Subcutaneous abdominal adipose tissue (tissue), 5 donors: Measurements from ENCODE around the gene TAOK1.
A peak's percentile ranks its signal among the peaks of the same experiment; 100 is the strongest.
"Not testable (repeated sequence)": the region's sequence is repeated elsewhere in the genome, so short reads cannot be mapped to it uniquely, and the experiment has no call there.

Experiments used
- H3K27ac ChIP-seq: one replicate; pipeline ENCODE4 v1.7.0; 2013; ENCODE audit warnings: low read depth, mild to moderate bottlenecking, inconsistent platforms, low read length, moderate library complexity
- H3K27me3 ChIP-seq, 5 donors: one replicate each; pipeline ENCODE4 v1.7.0; 2013; ENCODE audit warnings: low read length in 5 of 5, inconsistent platforms in 1 of 5; ENCODE audit not compliant: control insufficient read depth in 5 of 5, insufficient read depth in 4 of 5
- H3K36me3 ChIP-seq, 5 donors: one replicate each; pipeline ENCODE4 v1.7.0; 2013; ENCODE audit warnings: low read length in 5 of 5; ENCODE audit not compliant: control insufficient read depth in 5 of 5, insufficient read depth in 5 of 5
- H3K4me1 ChIP-seq, 5 donors: one replicate each; pipeline ENCODE4 v1.7.0; 2013; ENCODE audit warnings: low read length in 5 of 5, mild to moderate bottlenecking in 3 of 5, moderate library complexity in 1 of 5; ENCODE audit not compliant: control insufficient read depth in 5 of 5, insufficient read depth in 5 of 5
- H3K4me3 ChIP-seq, 5 donors: one replicate each; pipeline ENCODE4 v1.7.0; 2013; ENCODE audit warnings: low read length in 5 of 5, low read depth in 1 of 5
- H3K9ac ChIP-seq, 5 donors: one replicate each; pipeline ENCODE4 v1.7.0; 2013; ENCODE audit warnings: low read length in 5 of 5, mild to moderate bottlenecking in 4 of 5, moderate library complexity in 3 of 5
- H3K9me3 ChIP-seq, 5 donors: one replicate each; pipeline ENCODE4 v1.7.0; 2013; ENCODE audit warnings: low read length in 5 of 5; ENCODE audit not compliant: control insufficient read depth in 5 of 5
- donor health status: healthy.
- donor health status: healthy.
- donor health status: healthy.
- donor health status: healthy.
- donor health status: healthy.

Gene TAOK1

GRCh38 chr17:29555840-29556239, 165.7 kb downstream of the TAOK1 start:
- Histone ChIP-seq H3K9me3 (no peaks in the 10 kb centered on the region), H3K4me1 (peaks cover 0 to 23% (median 13%) of the 10 kb centered on the region in 5 donors), H3K36me3 (peaks cover 0 to 4% (median 0%) of the 10 kb centered on the region in 5 donors), H3K9ac (no peak overlapping the region), H3K4me3 (no peak overlapping the region), H3K27me3 (no peaks in the 10 kb centered on the region), H3K27ac (no peak overlapping the region)

GRCh38 chr17:29557085-29557738, 167.0 kb downstream of the TAOK1 start:
- Histone ChIP-seq H3K9me3 (no peaks in the 10 kb centered on the region), H3K9ac (no peak overlapping the region), H3K27me3 (no peaks in the 10 kb centered on the region), H3K4me3 (no peak overlapping the region), H3K4me1 (peaks cover 6 to 29% (median 23%) of the 10 kb centered on the region in 5 donors), H3K27ac (no peak overlapping the region), H3K36me3 (peaks cover 0 to 10% (median 6%) of the 10 kb centered on the region in 5 donors)

- Histone ChIP-seq H3K27me3 (no peaks in the 10 kb centered on the region), H3K9me3 (no peaks in the 10 kb centered on the region), H3K4me3 (no peak overlapping the region), H3K36me3 (peaks cover 0 to 16% (median 9%) of the 10 kb centered on the region in 5 donors), H3K27ac (no peak overlapping the region), H3K9ac (no peak overlapping the region), H3K4me1 (peaks cover 7 to 34% (median 28%) of the 10 kb centered on the region in 5 donors)
These were observed 167.6 kb downstream of the TAOK1 start for GRCh38 chr17:29557739-29558116.

GRCh38 chr17:29558139-29558538, 168.0 kb downstream of the TAOK1 start:
- not testable (repeated sequence) for H3K4me3 ChIP-seq, H3K27me3 ChIP-seq, H3K27ac ChIP-seq, H3K9me3 ChIP-seq, H3K9ac ChIP-seq
- Histone ChIP-seq H3K4me1 (peaks cover 7 to 38% (median 33%) of the 10 kb centered on the region in 5 donors), H3K36me3 (peaks cover 0 to 18% (median 12%) of the 10 kb centered on the region in 5 donors)

GRCh38 chr17:29559640-29560039, 169.5 kb downstream of the TAOK1 start:
- H3K36me3 ChIP-seq, result peaks cover 0 to 18% (median 12%) of the 10 kb centered on the region in 5 donors
- H3K4me3 ChIP-seq, result no peak overlapping the region
- H3K27me3 ChIP-seq, result no peaks in the 10 kb centered on the region
- no peak overlapping the region for H3K9ac ChIP-seq
- H3K4me1 ChIP-seq, result peaks cover 7 to 51% (median 43%) of the 10 kb centered on the region in 5 donors
- H3K27ac ChIP-seq, result no peak overlapping the region
- H3K9me3 ChIP-seq, result no peaks in the 10 kb centered on the region

- no peaks in the 10 kb centered on the region for H3K27me3 ChIP-seq
- H3K9me3 ChIP-seq, result no peaks in the 10 kb centered on the region
- H3K27ac ChIP-seq, result no peak overlapping the region
- no peak overlapping the region for H3K4me3 ChIP-seq
- peak overlapping the region in 1 of 5 donors; percentile 53 for H3K9ac ChIP-seq
- peaks cover 7 to 57% (median 48%) of the 10 kb centered on the region in 5 donors for H3K4me1 ChIP-seq
- peaks cover 0 to 18% (median 12%) of the 10 kb centered on the region in 5 donors for H3K36me3 ChIP-seq
These were observed 170.2 kb downstream of the TAOK1 start for GRCh38 chr17:29560316-29560715.

GRCh38 chr17:29561554-29562517, 171.7 kb downstream of the TAOK1 start:
- H3K27me3 ChIP-seq, result no peaks in the 10 kb centered on the region
- peak overlapping the region in 4 of 5 donors; percentile 0 to 51 (median 7) for H3K4me3 ChIP-seq
- no peaks in the 10 kb centered on the region for H3K9me3 ChIP-seq
- H3K4me1 ChIP-seq, result peaks cover 10 to 71% (median 58%) of the 10 kb centered on the region in 5 donors
- H3K36me3 ChIP-seq, result peaks cover 0 to 18% (median 12%) of the 10 kb centered on the region in 5 donors
- peak overlapping the region; percentile 46 for H3K27ac ChIP-seq
- H3K9ac ChIP-seq, result peak overlapping the region in 2 of 5 donors; percentile 14 to 34

GRCh38 chr17:29562615-29563014, 172.5 kb downstream of the TAOK1 start:
- H3K9ac ChIP-seq, result peak overlapping the region in 1 of 5 donors; percentile 43
- no peaks in the 10 kb centered on the region for H3K9me3 ChIP-seq
- peak overlapping the region in 1 of 5 donors; percentile 51 for H3K4me3 ChIP-seq
- peak overlapping the region; percentile 46 for H3K27ac ChIP-seq
- H3K36me3 ChIP-seq, result peaks cover 0 to 18% (median 12%) of the 10 kb centered on the region in 5 donors
- no peaks in the 10 kb centered on the region for H3K27me3 ChIP-seq
- H3K4me1 ChIP-seq, result peaks cover 10 to 70% (median 60%) of the 10 kb centered on the region in 5 donors

GRCh38 chr17:29563816-29564215, 173.7 kb downstream of the TAOK1 start:
- H3K4me1 ChIP-seq, result peaks cover 10 to 79% (median 70%) of the 10 kb centered on the region in 5 donors
- H3K4me3 ChIP-seq, result peak overlapping the region in 1 of 5 donors; percentile 54
- H3K27me3 ChIP-seq, result no peaks in the 10 kb centered on the region
- peak overlapping the region in 2 of 5 donors; percentile 4 to 35 for H3K9ac ChIP-seq
- H3K9me3 ChIP-seq, result no peaks in the 10 kb centered on the region
- peaks cover 0 to 18% (median 12%) of the 10 kb centered on the region in 5 donors for H3K36me3 ChIP-seq
- H3K27ac ChIP-seq, result no peak overlapping the region
